Activated T-cell treated with anti-CD3 and anti-CD28 coated beads, Interleukin-2, amount 50 U/mL, for 1 hour (primary cell): ENCODE data around the gene FIP1L1.
"Not testable (repeated sequence)": the region's sequence is repeated elsewhere in the genome, so short reads cannot be mapped to it uniquely, and the experiment has no call there.

Experiments used
- DNase-seq: peaks from one replicate; pipeline ENCODE4 v3.0.0-alpha.2; 2020

Gene FIP1L1

DNA sequence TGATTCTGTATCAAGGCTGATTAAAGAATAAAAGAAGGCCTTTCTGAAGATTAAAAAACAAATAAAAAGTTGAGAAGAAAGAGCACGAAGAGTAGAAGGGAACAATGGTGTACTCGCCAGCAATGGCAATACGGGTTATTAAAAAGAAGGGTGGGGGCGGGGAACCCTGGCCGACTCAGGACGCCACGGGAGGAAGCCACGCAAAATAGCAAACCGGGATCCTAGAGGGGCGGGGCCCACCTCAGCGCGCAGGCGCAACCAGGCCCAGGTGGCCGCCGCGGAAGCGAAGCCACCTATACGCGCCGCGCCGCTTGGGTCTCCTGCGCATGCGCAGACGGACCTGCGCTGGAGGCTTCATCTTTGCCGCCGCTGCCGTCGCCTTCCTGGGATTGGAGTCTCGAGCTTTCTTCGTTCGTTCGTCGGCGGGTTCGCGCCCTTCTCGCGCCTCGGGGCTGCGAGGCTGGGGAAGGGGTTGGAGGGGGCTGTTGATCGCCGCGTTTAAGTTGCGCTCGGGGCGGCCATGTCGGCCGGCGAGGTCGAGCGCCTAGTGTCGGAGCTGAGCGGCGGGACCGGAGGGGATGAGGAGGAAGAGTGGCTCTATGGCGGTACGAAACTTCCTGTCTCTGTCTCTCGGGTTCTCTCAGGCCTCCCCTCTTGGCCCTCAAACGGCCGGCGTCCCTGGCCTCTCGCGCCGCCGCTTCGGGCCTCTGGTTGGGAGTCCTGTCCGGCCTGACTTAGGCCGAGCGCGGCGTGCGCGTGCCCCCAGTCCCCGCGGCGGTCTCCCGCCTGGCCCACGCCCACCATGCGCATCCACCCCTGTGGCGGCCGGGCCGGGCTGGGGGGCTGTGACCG lies at the start of gene FIP1L1:
TSS of gene FIP1L1 (plus strand) at position 323 of the 852 bp plus-strand sequence. CDS start at position 521, 198 bp downstream.
- DNase-seq: peak; percentile 97

GRCh38 chr4:53334916-53335315 lies 42.5 kb upstream of the FIP1L1 start:
- not testable (repeated sequence) for DNase-seq

- DNase-seq: not testable (repeated sequence)
These were observed 37.3 kb upstream of the FIP1L1 start for GRCh38 chr4:53340145-53340544.

DNA sequence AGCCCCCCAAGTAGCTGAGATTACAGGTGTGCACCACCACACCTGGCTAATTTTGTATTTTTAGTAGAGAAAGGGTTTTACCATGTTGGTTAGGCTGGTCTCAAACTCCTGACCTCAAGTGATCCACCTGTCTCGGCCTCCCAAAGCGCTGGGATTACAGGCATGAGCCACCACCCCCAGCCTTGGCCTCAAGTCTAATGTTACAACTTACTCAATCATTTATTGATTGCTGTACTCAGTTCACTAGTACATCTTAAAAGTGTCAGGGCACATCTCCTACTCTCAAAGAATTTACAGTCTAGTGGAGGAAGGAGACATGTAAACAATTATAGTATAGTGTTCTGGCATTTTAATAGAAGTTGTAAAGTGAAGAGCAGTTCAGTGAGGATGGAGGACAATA lies 31.0 kb upstream of the FIP1L1 start:
- not testable (repeated sequence) for DNase-seq

DNA sequence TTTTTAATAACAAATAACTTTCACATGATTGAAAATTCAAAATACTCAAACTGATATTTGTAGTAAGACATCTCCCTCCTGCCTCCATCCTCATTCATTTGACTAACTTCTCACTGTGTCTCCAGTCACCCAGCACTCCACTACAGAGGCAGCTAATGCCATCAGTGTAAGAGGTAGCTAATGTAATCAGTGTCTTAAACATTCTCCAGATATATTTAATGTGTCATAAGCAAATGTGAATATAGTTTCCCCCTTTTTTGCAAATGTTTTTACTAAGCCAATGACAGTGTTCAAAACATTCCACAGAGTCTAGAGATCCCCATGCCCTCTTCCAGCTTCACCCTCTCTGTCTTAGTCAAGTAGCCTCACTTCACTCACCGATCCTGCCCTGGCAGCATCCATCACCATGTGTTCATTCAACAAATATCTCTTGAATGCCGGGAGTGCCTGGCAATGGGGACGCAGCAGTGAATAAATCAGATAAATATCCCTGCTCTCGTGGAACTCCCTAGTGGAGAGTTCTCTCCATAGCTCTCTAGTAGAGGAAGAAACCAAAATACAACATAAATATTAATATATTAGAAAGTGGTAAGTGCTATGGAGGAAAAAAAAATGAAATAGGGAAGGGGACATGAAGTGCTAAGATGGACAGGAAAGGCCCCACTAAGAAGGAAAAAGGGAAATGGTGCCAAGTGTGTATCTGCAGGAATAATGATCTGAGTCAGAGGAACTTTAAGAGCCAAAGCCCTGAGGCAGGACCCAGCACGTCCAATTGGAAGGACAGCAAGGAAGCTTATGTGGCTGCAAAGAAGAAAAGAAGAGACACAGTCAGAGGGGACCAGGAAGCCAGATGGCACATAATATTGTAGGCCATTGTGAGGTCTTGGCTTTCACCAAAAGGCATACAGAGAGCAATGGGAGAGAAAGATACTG lies 30.3 kb upstream of the FIP1L1 start:
- no peak for DNase-seq

GRCh38 chr4:53348046-53348445 lies 29.4 kb upstream of the FIP1L1 start:
- no peak for DNase-seq

- no peak for DNase-seq
These were observed 28.4 kb upstream of the FIP1L1 start for GRCh38 chr4:53349091-53349491.

GRCh38 chr4:53354012-53354722 lies 23.3 kb upstream of the FIP1L1 start:
- DNase-seq: no peak

GRCh38 chr4:53355930-53356521 lies 21.4 kb upstream of the FIP1L1 start:
- no peak for DNase-seq

DNA sequence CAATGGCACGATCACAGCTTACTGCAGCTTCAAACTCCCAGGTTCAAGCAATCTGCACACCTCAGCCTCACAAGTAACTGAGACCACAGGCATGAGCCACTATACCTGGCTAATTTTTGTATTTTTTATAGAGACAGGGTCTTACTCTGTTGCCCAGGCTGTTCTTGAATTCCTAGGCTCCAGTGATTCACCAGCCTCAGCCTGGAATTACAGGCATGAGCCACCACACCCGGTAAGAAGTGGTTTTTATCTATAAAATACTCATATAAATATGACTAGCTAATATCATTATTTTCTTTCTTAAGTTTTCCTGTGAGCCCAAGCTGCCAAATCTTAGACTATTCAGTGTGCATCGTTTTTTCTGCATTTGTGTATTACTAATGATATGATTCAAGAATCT lies 16.0 kb upstream of the FIP1L1 start:
- no peak for DNase-seq

GRCh38 chr4:53362093-53362492 lies 15.3 kb upstream of the FIP1L1 start:
- DNase-seq: no peak

GRCh38 chr4:53364624-53365023 lies 12.8 kb upstream of the FIP1L1 start:
- no peak for DNase-seq

DNA sequence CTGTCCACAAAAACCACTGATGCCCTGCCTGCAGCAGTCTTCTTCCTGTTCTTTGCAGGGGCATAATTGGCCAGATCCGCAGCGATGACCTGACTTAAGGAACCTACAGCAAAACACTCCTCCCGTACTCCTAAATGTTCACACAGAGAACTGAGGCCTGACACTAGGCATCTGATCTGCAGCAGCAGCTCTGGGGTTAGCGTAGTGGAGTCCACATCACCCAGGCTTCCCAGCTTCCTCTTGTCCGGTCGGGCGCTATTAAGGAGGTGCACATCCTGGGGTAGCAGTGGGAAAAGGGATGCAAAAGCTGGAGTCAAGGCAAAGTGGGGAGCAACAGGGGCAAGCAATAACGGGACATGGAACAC lies 12.3 kb upstream of the FIP1L1 start:
- DNase-seq: no peak

DNA sequence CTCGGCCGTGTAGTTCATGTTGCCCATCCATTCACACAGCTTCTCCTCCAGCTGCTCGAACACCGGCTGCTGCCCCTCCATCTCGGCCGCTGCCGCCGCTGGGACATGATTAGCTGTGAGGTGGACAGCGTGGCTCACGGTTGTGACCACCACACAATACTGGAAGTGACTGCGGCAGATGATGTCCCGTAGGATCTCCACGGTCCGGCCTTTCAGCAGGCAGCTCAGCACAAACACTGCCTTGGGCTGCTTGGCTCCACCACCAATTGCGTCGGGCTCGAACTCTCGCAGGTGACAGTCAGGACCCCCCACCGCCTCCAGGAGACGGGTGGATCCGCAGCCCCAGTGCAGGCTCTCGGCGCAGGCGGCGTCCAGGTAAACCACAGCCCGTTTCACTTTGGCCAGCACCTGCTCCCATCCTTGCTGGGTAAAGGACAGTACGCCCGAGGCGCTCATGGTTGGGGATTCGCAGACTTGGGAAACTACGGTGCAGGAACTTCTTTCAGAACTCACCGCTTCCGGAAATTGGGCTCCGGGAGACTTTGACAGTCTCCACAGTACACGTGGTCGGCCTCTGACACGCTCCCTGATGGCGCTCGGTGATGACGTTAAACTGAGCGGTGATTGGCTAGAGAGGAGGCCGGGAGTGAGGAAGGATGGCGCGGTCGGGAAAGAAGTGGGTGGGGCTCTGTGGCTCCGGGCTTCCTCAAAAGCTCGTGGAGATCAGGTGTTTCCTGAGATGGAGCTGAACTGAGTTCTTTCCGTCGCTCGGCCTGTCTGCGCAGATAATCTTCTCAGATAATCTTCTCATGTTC lies 11.7 kb upstream of the FIP1L1 start, which contains the start of gene SCFD2:
TSS of gene SCFD2 (minus strand) at position 576 of the 815 bp plus-strand sequence.
- peak; percentile 95 for DNase-seq

DNA sequence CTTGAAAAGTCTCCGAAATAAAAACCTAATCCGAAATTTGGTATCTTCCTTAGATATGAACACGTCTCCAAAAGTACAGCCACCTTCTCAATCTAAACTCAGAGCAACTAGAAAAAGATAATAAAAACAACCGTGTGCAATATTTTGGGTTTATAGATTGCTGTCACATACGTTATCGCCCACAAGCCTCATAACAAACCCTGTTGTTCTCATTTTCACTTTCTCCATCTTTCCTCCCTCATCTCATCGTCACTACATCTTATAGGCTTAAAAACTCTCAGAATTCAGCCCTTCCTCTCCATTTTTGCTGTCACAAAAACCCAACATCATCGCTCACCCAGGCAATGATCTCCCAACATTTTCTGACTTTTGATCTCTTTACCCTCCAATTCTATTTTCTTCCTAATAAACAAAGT lies 11.1 kb upstream of the FIP1L1 start:
- DNase-seq: no peak

DNA sequence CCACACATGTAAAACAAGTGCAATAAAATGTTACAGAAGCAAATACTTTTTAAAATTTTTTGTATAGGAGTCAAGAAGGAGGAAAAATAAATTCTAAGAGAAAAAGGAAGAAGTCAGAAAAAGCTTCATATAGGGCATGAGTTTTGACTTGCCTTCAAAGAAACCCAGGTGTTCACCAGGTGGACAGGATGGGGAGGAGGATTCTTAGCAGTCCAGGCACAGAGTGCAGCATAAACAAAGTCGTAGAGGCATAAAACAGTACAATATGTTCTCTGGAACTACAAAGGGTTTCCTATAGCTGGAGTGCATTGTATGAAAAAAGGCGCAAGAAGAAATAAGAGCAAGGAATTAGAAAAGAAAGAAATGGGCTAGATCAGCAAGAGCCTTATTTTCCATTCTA lies 9.7 kb upstream of the FIP1L1 start:
- DNase-seq: no peak

- DNase-seq: no peak
These were observed 6.4 kb upstream of the FIP1L1 start for GRCh38 chr4:53371049-53371448.

GRCh38 chr4:53371843-53372521 lies 5.5 kb upstream of the FIP1L1 start:
- no peak for DNase-seq

GRCh38 chr4:53374777-53375258 lies 2.6 kb upstream of the FIP1L1 start:
- DNase-seq: no peak

- DNase-seq: no peak
These were observed 541 bp upstream of the FIP1L1 start for GRCh38 chr4:53376900-53377299.

GRCh38 chr4:53378171-53378482 lies 686 bp downstream of the FIP1L1 start:
- DNase-seq: no peak
